Vagina (tissue), 2 donors: ENCODE measurements around the gene EXOC1L. TPM values are rescaled to one million over a fixed set of nuclear protein-coding genes. Genes with fewer than 3 reads are reported as not detected.

Source experiments
- DNase-seq, 2 donors: peaks; one replicate each; pipeline ENCODE4 v3.0.0-alpha.2; 2017; ENCODE audit errors: extremely low spot score in 2 of 2
- H3K27ac ChIP-seq: fragments of 200-600 bp; sonication (generic); one replicate; pipeline ENCODE4 v1.5.1; 2019
- H3K27me3 ChIP-seq: fragments of 200-600 bp; sonication (generic); one replicate; pipeline ENCODE4 v1.5.1; 2019
- H3K36me3 ChIP-seq, 2 donors: fragments of 200-600 bp; sonication (generic); one replicate each; pipeline ENCODE4 v1.5.1; 2017 to 2019
- H3K4me1 ChIP-seq: fragments of 200-600 bp; sonication (generic); one replicate; pipeline ENCODE4 v1.5.1; 2019
- H3K4me3 ChIP-seq, 2 donors: fragments of 200-600 bp; sonication (generic); 1 replicate in 1 of 2; 2 replicates in 1 of 2; pipeline ENCODE4 v1.5.1; 2016 to 2019
- H3K9me3 ChIP-seq: fragments of 200-600 bp; sonication (generic); one replicate; pipeline ENCODE4 v1.5.1; 2019
- CTCF ChIP-seq, 3 experiments: fragments of 450-650 bp in 2 of 3; fragments of 200-600 bp in 1 of 3; sonication (generic) in 1 of 3; IDR thresholded peaks; one replicate each; pipeline ENCODE4 v1.5.1; 2017 to 2019; ENCODE audit warnings: antibody characterized with exemption in 3 of 3, mild to moderate bottlenecking in 2 of 3, moderate library complexity in 2 of 3
- POLR2A ChIP-seq, 2 donors: fragments of 450-650 bp; IDR thresholded peaks; one replicate each; pipeline ENCODE4 v1.6.1; 2017; ENCODE audit warnings: antibody characterized with exemption in 2 of 2, mild to moderate bottlenecking in 2 of 2, moderate library complexity in 2 of 2
- POLR2AphosphoS5 ChIP-seq, 2 donors: sonication (generic); formaldehyde crosslinking; IDR thresholded peaks; one replicate each; pipeline ENCODE4 v1.9.0; 2017; ENCODE audit warnings: antibody characterized with exemption in 2 of 2, mild to moderate bottlenecking in 2 of 2, low read depth in 1 of 2; ENCODE audit not compliant: insufficient read depth in 1 of 2
- intact Hi-C: fragments of 100-400 bp; cut with DNase I; formaldehyde crosslinking; loops from one replicate; pipeline ENCODE4 v1.15.1; 2023
- total RNA-seq: library from RNA; depleted of rRNA; stranded (reverse); fragments of >200 nt; gene quantifications from one replicate; pipeline ENCODE4 v1.2.3, GENCODE V29; 2016

The EXOC1L gene
- total RNA-seq, 1 donor from 2014 or later = not detected

GRCh38 chr4:55784747-55785146 lies 34.8 kb upstream of the EXOC1L start:
- intact Hi-C loops = no loop called here

DNA sequence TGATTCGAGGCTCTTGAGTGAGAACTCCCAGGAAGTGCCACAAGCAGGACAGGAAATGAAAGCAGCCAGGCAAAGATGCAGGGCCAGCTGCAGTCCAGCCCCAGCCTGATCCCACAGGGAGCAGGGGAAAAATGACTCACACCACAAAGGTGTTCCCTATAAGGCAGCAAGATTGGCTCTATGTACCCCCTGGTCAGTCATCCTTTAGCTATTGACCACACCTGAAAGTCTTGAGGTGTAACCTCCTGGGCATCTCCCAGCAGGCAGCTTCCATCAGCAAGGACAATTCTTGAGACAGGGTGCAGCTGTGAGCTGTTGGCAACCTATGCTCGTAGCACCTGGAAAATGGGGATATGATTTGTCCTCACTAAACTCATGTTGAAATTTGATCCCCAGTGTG lies 27.9 kb upstream of the EXOC1L start:
- TF ChIP-seq POLR2A (IDR thresholded peaks at IDR 0.05) (no peak), POLR2AphosphoS5 (IDR thresholded peaks at IDR 0.05; ENCODE audit: insufficient read depth in 1 of 2, low read depth in 1 of 2) (no peak), CTCF (IDR thresholded peaks at IDR 0.05) (no peak)

More at GRCh38 chr4:55784747-55785146, 34.8 kb upstream of the EXOC1L start:
- H3K27me3 ChIP-seq = no peaks in the 10 kb centered on the region
- H3K4me3 ChIP-seq = no peak overlapping the region
- H3K36me3 ChIP-seq = no peaks in the 10 kb centered on the region
- TF ChIP-seq POLR2AphosphoS5 (IDR thresholded peaks at IDR 0.05; ENCODE audit: insufficient read depth in 1 of 2, low read depth in 1 of 2) (no peak), POLR2A (IDR thresholded peaks at IDR 0.05) (no peak), CTCF (IDR thresholded peaks at IDR 0.05) (no peak)
- no peaks in the 10 kb centered on the region for H3K4me1 ChIP-seq
- H3K9me3 ChIP-seq = no peaks in the 10 kb centered on the region
- H3K27ac ChIP-seq = no peak overlapping the region
- no peak for DNase-seq

DNA sequence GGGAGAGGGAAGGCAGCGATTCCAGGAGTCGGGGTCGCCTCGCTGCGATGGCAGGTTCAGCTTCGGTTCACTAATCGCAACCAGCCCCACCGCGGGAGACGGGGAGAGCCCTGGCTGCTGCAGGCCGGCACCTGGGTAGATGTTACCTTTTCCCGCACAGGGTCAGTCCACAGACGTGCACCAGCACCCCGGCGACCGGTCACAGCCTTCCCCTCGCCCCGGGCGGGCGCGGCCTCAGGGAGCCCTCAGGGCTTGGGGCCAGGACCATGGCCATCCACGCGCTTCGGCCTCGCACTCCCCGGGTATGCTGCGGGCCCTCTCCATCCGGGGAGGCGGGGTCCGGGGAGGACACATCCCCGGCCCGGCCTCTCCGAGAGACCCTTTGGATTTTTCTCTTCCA lies 26.1 kb upstream of the EXOC1L start:
- no peaks in the 10 kb centered on the region for H3K4me1 ChIP-seq
- TF ChIP-seq POLR2AphosphoS5 (IDR thresholded peaks at IDR 0.05; ENCODE audit: insufficient read depth in 1 of 2, low read depth in 1 of 2) (no peak), CTCF (IDR thresholded peaks at IDR 0.05) (no peak), POLR2A (IDR thresholded peaks at IDR 0.05) (no peak)
- no peaks in the 10 kb centered on the region for H3K27me3 ChIP-seq
- intact Hi-C loops = no loop called here
- H3K36me3 ChIP-seq = no peaks in the 10 kb centered on the region
- H3K27ac ChIP-seq = no peak overlapping the region
- H3K9me3 ChIP-seq = no peaks in the 10 kb centered on the region
- no peak overlapping the region for H3K4me3 ChIP-seq
- DNase-seq = no peak

More for the DNA sequence above, 27.9 kb upstream of the EXOC1L start:
- Histone ChIP-seq H3K27me3 (no peaks in the 10 kb centered on the region), H3K4me3 (no peak overlapping the region), H3K27ac (no peak overlapping the region), H3K9me3 (no peaks in the 10 kb centered on the region), H3K4me1 (no peaks in the 10 kb centered on the region), H3K36me3 (no peaks in the 10 kb centered on the region)
- DNase-seq = no peak
- intact Hi-C loops = no loop called here

DNA sequence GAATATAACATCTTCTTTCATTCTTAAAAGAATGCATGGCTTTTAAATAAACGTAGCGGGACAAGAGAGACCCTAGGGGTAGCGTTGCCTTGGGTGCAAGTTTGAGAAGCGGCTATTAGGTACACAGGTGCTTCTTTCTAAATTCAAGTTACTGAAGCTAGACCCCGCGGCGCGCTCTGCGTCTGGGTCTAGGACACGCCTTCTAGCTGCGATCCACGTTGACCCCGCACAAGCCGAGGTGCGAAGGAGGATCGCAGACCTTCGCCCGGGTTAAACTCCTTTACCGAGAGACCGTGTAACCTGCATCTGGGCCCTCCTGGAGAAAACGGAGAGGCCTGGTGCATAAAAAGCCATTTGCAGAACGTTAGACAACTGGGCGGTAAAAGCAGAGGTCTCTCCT lies 25.5 kb upstream of the EXOC1L start:
- intact Hi-C loops = no loop called here
- H3K27ac ChIP-seq = no peak overlapping the region
- no peaks in the 10 kb centered on the region for H3K27me3 ChIP-seq
- H3K4me1 ChIP-seq = no peaks in the 10 kb centered on the region
- TF ChIP-seq POLR2A (IDR thresholded peaks at IDR 0.05) (no peak), POLR2AphosphoS5 (IDR thresholded peaks at IDR 0.05; ENCODE audit: insufficient read depth in 1 of 2, low read depth in 1 of 2) (no peak), CTCF (IDR thresholded peaks at IDR 0.05) (no peak)
- no peak overlapping the region for H3K4me3 ChIP-seq
- no peak for DNase-seq
- H3K9me3 ChIP-seq = no peaks in the 10 kb centered on the region
- no peaks in the 10 kb centered on the region for H3K36me3 ChIP-seq

GRCh38 chr4:55795341-55795740 lies 24.2 kb upstream of the EXOC1L start:
- DNase-seq = no peak
- Histone ChIP-seq H3K4me3 (no peak overlapping the region), H3K9me3 (no peaks in the 10 kb centered on the region), H3K4me1 (no peaks in the 10 kb centered on the region), H3K36me3 (no peaks in the 10 kb centered on the region), H3K27ac (no peak overlapping the region), H3K27me3 (no peaks in the 10 kb centered on the region)
- TF ChIP-seq POLR2AphosphoS5 (IDR thresholded peaks at IDR 0.05; ENCODE audit: insufficient read depth in 1 of 2, low read depth in 1 of 2) (no peak), POLR2A (IDR thresholded peaks at IDR 0.05) (no peak), CTCF (IDR thresholded peaks at IDR 0.05) (no peak)
- intact Hi-C loops = no loop called here
